Activated T-cell treated with anti-CD3 and anti-CD28 coated beads, Interleukin-2, amount 50 U/mL, for 4 hours (primary cell): ENCODE measurements around the gene STAT3. TPM values are rescaled to one million over a fixed set of nuclear protein-coding genes. Genes with fewer than 3 reads are reported as not detected.

Source experiments
- ATAC-seq, 2 donors: fragments of 200-7000 bp; cut with Tn5 transposase; one replicate each; pipeline ENCODE4 v1.10.0; 2021
- DNase-seq: peaks from one replicate; pipeline ENCODE4 v3.0.0-alpha.2; 2020
- H3K27me3 Mint-ChIP-seq: one replicate; pipeline ENCODE4 v1.8.0; 2021; ENCODE audit warnings: low read depth, mixed read lengths
- H3K36me3 Mint-ChIP-seq: one replicate; pipeline ENCODE4 v1.8.0; 2022; ENCODE audit warnings: mixed read lengths; ENCODE audit not compliant: insufficient read depth
- H3K4me1 Mint-ChIP-seq: one replicate; pipeline ENCODE4 v1.8.0; 2021; ENCODE audit warnings: low read depth, mixed read lengths
- H3K4me3 Mint-ChIP-seq: one replicate; pipeline ENCODE4 v1.8.0; 2021; ENCODE audit warnings: mild to moderate bottlenecking, moderate library complexity, mixed read lengths
- H3K9me3 Mint-ChIP-seq: one replicate; pipeline ENCODE4 v1.8.0; 2021; ENCODE audit warnings: mixed read lengths
- total RNA-seq, 3 donors: library from RNA; stranded (reverse); gene quantifications; one replicate each; pipeline ENCODE4 v1.2.1, GENCODE V29; 2021

Gene STAT3
- total RNA-seq, 3 donors from 2014 or later = 172 to 175 (median 173) TPM

- H3K4me3 Mint-ChIP-seq = no peak overlapping the region
- ATAC-seq (no peak), DNase-seq (no peak)
- H3K36me3 Mint-ChIP-seq = peaks cover 27% of the 10 kb centered on the region
- no peaks in the 10 kb centered on the region for H3K27me3 Mint-ChIP-seq
- H3K4me1 Mint-ChIP-seq = peaks cover 63% of the 10 kb centered on the region
- H3K9me3 Mint-ChIP-seq = no peaks in the 10 kb centered on the region
Observed at GRCh38 chr17:42359133-42359532, 29.1 kb downstream of the STAT3 start.

- DNase-seq = no peak
- Mint-ChIP-seq H3K4me1 (peaks cover 60% of the 10 kb centered on the region), H3K9me3 (no peaks in the 10 kb centered on the region), H3K4me3 (no peak overlapping the region), H3K27me3 (no peaks in the 10 kb centered on the region), H3K36me3 (peaks cover 23% of the 10 kb centered on the region)
- ATAC-seq = no peak
Observed at GRCh38 chr17:42358434-42358833, 29.8 kb downstream of the STAT3 start.

DNA sequence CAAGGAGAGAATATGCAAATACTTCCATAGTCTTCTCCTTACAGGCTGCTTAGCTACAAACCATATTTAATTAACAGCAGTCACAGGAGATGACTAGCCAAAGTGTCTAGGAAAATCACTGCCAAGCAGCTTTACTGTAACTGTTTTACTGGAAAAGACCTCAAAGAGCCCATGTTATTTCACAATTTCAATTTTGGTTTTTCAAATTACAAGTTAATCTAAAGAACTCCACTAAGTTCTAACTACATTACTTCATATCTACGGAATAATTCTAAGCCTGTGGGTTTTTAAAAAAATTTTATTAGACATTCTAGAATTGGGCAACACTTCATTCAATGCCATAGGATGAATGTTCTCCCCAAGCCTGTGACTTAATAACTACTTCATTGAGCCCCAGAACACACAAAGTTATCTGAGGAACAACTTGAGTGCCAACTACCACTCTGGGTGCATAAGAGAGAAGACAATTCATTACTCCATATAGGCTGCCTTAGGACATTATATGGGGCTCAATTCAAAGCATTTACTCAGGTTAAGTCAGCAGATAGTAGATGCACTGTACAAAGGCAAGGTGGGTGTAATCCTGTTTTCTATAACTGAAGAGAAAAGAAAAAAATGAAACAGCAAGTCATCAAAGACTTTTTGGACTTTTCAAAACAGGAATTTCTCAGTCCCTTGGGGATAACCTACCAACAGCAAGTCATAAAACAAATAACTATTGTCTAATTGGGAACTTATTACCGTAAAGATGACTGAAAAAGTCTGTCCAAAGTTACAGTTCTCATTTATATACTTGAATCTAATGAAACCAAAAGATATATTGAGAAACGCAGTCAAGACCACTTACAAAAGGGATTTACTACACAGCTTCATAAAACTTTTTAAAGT lies 33.0 kb downstream of the STAT3 start:
- no peak for DNase-seq

DNA sequence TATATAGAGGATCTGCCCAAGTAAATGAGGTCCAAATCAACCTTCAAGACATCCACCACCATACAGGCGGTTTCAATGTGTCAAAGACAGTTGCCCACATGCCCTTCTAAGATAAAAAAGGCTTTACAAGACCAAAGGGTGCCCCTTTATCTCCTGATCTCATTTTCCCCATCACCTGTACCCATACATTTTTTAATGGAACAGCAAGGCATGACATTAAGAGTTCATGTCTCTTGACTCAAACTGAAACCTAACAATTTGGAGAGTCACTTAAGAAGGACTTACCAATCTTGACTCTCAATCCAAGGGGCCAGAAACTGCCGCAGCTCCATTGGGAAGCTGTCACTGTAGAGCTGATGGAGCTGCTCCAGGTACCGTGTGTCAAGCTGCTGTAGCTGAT lies 40.1 kb downstream of the STAT3 start:
- Mint-ChIP-seq H3K27me3 (no peaks in the 10 kb centered on the region), H3K9me3 (no peaks in the 10 kb centered on the region), H3K36me3 (peaks cover 28% of the 10 kb centered on the region), H3K4me3 (no peak overlapping the region), H3K4me1 (peaks cover 23% of the 10 kb centered on the region)
- DNase-seq (no peak), ATAC-seq (no peak)

More for the DNA sequence above, 33.0 kb downstream of the STAT3 start:
- Mint-ChIP-seq H3K4me1 (peaks cover 39% of the 10 kb centered on the region), H3K9me3 (no peaks in the 10 kb centered on the region), H3K27me3 (no peaks in the 10 kb centered on the region), H3K4me3 (no peak overlapping the region), H3K36me3 (peaks cover 7% of the 10 kb centered on the region)
- no peak for ATAC-seq

DNA sequence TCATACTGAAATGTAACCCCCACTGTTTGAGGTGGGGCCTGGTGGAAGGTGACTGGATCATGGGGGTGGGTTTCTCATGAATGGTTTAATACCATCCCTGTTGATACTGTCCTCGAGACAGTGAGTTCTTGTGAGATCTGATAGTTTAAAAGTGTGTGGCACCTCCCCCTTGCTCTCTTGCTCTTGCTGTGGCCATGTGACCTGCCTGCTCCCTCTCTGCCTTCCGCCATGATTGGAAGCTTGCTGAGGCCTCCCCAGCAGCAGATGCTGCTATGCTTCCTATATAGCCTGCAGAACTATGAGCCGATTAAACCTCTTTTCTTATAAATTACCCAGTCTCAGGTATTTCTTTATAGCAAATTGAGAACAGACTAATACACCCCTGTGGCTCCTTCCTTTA lies 40.6 kb downstream of the STAT3 start:
- Mint-ChIP-seq H3K4me1 (peaks cover 27% of the 10 kb centered on the region), H3K9me3 (no peaks in the 10 kb centered on the region), H3K36me3 (peaks cover 30% of the 10 kb centered on the region), H3K27me3 (no peaks in the 10 kb centered on the region), H3K4me3 (no peak overlapping the region)
- DNase-seq (no peak), ATAC-seq (no peak)

DNA sequence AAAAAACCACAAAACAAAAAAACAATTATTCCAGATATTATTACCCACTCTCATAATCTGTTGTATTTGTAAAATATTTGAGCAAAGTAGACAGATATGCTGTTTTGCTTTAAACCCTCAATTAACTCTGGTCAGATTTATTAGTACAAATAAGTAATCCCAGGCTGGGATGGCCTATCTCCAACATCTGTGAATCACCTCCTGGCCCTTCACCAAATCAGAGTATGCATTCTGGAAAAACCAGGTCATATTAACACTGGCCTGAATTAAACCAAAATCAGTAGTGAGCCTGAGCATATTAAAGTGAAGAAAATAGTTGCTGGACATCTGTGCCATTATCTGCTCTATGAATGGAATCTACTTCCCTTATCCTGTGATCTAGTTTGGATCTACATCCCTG lies 41.0 kb downstream of the STAT3 start:
- no peaks in the 10 kb centered on the region for H3K27me3 Mint-ChIP-seq
- peaks cover 34% of the 10 kb centered on the region for H3K36me3 Mint-ChIP-seq
- ATAC-seq (no peak), DNase-seq (no peak)
- H3K4me1 Mint-ChIP-seq = peaks cover 28% of the 10 kb centered on the region
- no peak overlapping the region for H3K4me3 Mint-ChIP-seq
- no peaks in the 10 kb centered on the region for H3K9me3 Mint-ChIP-seq

- no peak overlapping the region for H3K4me3 Mint-ChIP-seq
- no peak for DNase-seq
- H3K9me3 Mint-ChIP-seq = no peaks in the 10 kb centered on the region
- peaks cover 35% of the 10 kb centered on the region for H3K36me3 Mint-ChIP-seq
- no peak for ATAC-seq
- peaks cover 35% of the 10 kb centered on the region for H3K4me1 Mint-ChIP-seq
- no peaks in the 10 kb centered on the region for H3K27me3 Mint-ChIP-seq
Observed at GRCh38 chr17:42346481-42346880, 41.8 kb downstream of the STAT3 start.

- DNase-seq (no peak), ATAC-seq (no peak)
- Mint-ChIP-seq H3K36me3 (peaks cover 45% of the 10 kb centered on the region), H3K27me3 (no peaks in the 10 kb centered on the region), H3K4me3 (no peak overlapping the region), H3K4me1 (peaks cover 43% of the 10 kb centered on the region), H3K9me3 (no peaks in the 10 kb centered on the region)
Observed at GRCh38 chr17:42345396-42346073, 42.7 kb downstream of the STAT3 start.

- no peak for DNase-seq
- Mint-ChIP-seq H3K9me3 (no peaks in the 10 kb centered on the region), H3K4me3 (no peak overlapping the region), H3K4me1 (peaks cover 55% of the 10 kb centered on the region), H3K36me3 (peaks cover 52% of the 10 kb centered on the region), H3K27me3 (no peaks in the 10 kb centered on the region)
- peak; percentile 77 for ATAC-seq
Observed at GRCh38 chr17:42342242-42343008, 45.8 kb downstream of the STAT3 start.

DNA sequence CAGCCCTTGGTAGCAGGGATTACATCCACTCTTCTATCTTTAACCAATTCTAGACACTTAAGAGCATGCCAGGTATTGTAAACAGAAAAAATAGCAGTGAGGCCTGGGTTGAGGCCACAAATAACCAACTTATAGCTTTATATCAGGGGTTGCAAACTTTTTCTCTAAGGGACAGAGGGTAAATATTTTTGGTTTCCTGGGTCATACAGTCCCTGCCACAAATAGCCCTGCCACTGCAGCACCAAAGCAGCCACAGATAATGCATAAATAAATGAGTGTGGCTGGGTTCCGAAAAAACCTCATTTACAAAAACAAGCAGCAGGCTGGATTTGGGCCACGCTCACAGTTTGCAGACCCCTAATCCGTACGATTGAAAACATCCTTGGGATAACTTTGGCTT lies 46.7 kb downstream of the STAT3 start:
- ATAC-seq (no peak), DNase-seq (no peak)
- Mint-ChIP-seq H3K36me3 (peaks cover 50% of the 10 kb centered on the region), H3K9me3 (no peaks in the 10 kb centered on the region), H3K4me1 (peaks cover 55% of the 10 kb centered on the region), H3K27me3 (no peaks in the 10 kb centered on the region), H3K4me3 (peak overlapping the region; percentile 63)

DNA sequence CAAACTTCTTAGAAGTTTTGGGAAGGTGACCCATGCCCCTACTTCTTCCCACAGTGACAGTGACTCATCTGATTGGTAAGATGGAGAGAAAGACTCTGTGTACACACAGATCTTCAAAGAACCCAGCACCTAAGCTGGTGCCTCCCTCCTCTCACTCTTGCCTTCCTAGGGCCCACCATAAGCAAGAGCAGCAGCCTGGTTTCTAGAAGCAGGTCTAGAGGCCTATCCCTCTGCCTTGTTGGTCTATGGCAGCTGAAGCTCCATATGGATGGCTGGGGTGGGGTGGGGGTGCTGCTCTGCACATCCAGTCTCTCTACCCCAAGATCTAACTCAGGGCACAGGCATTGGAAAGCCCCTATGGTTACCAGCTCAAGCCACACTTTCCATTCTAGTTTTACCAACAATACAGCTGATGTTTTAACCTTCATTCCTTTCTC lies 47.5 kb downstream of the STAT3 start:
- peak overlapping the region; percentile 63 for H3K4me3 Mint-ChIP-seq
- ATAC-seq = peak; percentile 63 to 66

GRCh38 chr17:42339221-42339620 lies 49.0 kb downstream of the STAT3 start:
- Mint-ChIP-seq H3K9me3 (no peaks in the 10 kb centered on the region), H3K36me3 (peaks cover 47% of the 10 kb centered on the region), H3K4me1 (peaks cover 57% of the 10 kb centered on the region), H3K4me3 (no peak overlapping the region), H3K27me3 (no peaks in the 10 kb centered on the region)
- DNase-seq (no peak), ATAC-seq (no peak)

More for the DNA sequence above, 47.5 kb downstream of the STAT3 start:
- peaks cover 57% of the 10 kb centered on the region for H3K4me1 Mint-ChIP-seq
- no peaks in the 10 kb centered on the region for H3K9me3 Mint-ChIP-seq
- no peaks in the 10 kb centered on the region for H3K27me3 Mint-ChIP-seq
- H3K36me3 Mint-ChIP-seq = peaks cover 46% of the 10 kb centered on the region
- peak; percentile 19 for DNase-seq

GRCh38 chr17:42338427-42338985 lies 49.7 kb downstream of the STAT3 start:
- DNase-seq = no peak
- Mint-ChIP-seq H3K4me1 (peaks cover 58% of the 10 kb centered on the region), H3K4me3 (peak overlapping the region; percentile 49), H3K27me3 (no peaks in the 10 kb centered on the region), H3K36me3 (peaks cover 49% of the 10 kb centered on the region), H3K9me3 (no peaks in the 10 kb centered on the region)
- no peak for ATAC-seq

- DNase-seq (peak; percentile 63), ATAC-seq (peak; percentile 73 to 75)
- H3K4me3 Mint-ChIP-seq = peak overlapping the region; percentile 61
- H3K9me3 Mint-ChIP-seq = no peaks in the 10 kb centered on the region
- H3K27me3 Mint-ChIP-seq = no peaks in the 10 kb centered on the region
- peaks cover 48% of the 10 kb centered on the region for H3K36me3 Mint-ChIP-seq
- peaks cover 61% of the 10 kb centered on the region for H3K4me1 Mint-ChIP-seq
Observed at GRCh38 chr17:42337442-42337841, 50.8 kb downstream of the STAT3 start.
